Loucy (cell line): ENCODE measurements around the gene ELL2.

Experiments used
- H2AFZ ChIP-seq: fragments of 200-600 bp; sonication (generic); 2 replicates; pipeline ENCODE4 v1.6.0; 2016; ENCODE audit warnings: antibody characterized with exemption, mild to moderate bottlenecking, low read length, moderate library complexity
- H3F3A ChIP-seq: fragments of 200-600 bp; 2 replicates; pipeline ENCODE4 v1.6.0; 2016; ENCODE audit warnings: antibody characterized with exemption, low read depth, mild to moderate bottlenecking
- H3K27me3 ChIP-seq: fragments of 200-600 bp; sonication (generic); 2 replicates; pipeline ENCODE4 v1.6.1; 2014; ENCODE audit warnings: low read length, mild to moderate bottlenecking; ENCODE audit not compliant: insufficient read depth, poor library complexity, severe bottlenecking
- H3K36me3 ChIP-seq: fragments of 200-600 bp; sonication (generic); 2 replicates; pipeline ENCODE4 v1.6.1; 2016; ENCODE audit warnings: low read length; ENCODE audit not compliant: insufficient read depth
- H3K4me1 ChIP-seq: fragments of 200-600 bp; sonication (generic); 2 replicates; pipeline ENCODE4 v1.5.1; 2014; ENCODE audit warnings: low read length, mild to moderate bottlenecking; ENCODE audit not compliant: insufficient read depth, poor library complexity, severe bottlenecking
- H3K4me2 ChIP-seq: fragments of 200-600 bp; sonication (generic); 2 replicates; pipeline ENCODE4 v1.6.0; 2014; ENCODE audit warnings: antibody characterized with exemption, low read length, low read depth, mild to moderate bottlenecking; ENCODE audit not compliant: poor library complexity, severe bottlenecking
- H3K4me3 ChIP-seq: fragments of 200-600 bp; sonication (generic); 2 replicates; pipeline ENCODE4 v1.5.1; 2014; ENCODE audit warnings: low read length, mild to moderate bottlenecking, mixed read lengths; ENCODE audit not compliant: poor library complexity, severe bottlenecking
- H3K79me2 ChIP-seq: fragments of 200-600 bp; sonication (generic); 2 replicates; pipeline ENCODE4 v1.6.1; 2014; ENCODE audit warnings: low read length; ENCODE audit not compliant: insufficient read depth
- H3K9ac ChIP-seq: fragments of 200-600 bp; sonication (generic); 2 replicates; pipeline ENCODE4 v1.6.0; 2014; ENCODE audit warnings: mild to moderate bottlenecking, low read depth, low read length, moderate library complexity; ENCODE audit not compliant: poor library complexity, severe bottlenecking
- H3K9me2 ChIP-seq: fragments of 200-600 bp; sonication (generic); replicated peaks from 2 replicates; pipeline ENCODE4 v1.6.1; 2016; ENCODE audit warnings: low read depth, low read length, mixed read lengths
- H3K9me3 ChIP-seq: fragments of 200-600 bp; sonication (generic); 2 replicates; pipeline ENCODE4 v1.6.1; 2014; ENCODE audit warnings: mild to moderate bottlenecking, antibody characterized with exemption, low read length, low read depth; ENCODE audit not compliant: insufficient read depth
- H4K20me1 ChIP-seq: fragments of 200-600 bp; sonication (generic); 2 replicates; pipeline ENCODE4 v1.6.0; 2014; ENCODE audit warnings: antibody characterized with exemption, low read length, mild to moderate bottlenecking; ENCODE audit not compliant: insufficient read depth, poor library complexity, severe bottlenecking
- CTCF ChIP-seq: fragments of 200-600 bp; sonication (generic); conservative IDR thresholded peaks from 2 replicates; pipeline ENCODE4 v1.5.1; 2014; ENCODE audit warnings: mild to moderate bottlenecking, antibody characterized with exemption, low read length
- EZH2phosphoT487 ChIP-seq: fragments of 200-600 bp; IDR thresholded peaks from 2 replicates; pipeline ENCODE4 v1.6.1; 2018; ENCODE audit warnings: antibody characterized with exemption, mild to moderate bottlenecking, moderate library complexity, borderline replicate concordance

Gene ELL2

GRCh38 chr5:95946451-95946850, 15.2 kb downstream of the ELL2 start:
- no peak overlapping the region for H3K4me3 ChIP-seq
- H3K9ac ChIP-seq, result no peak overlapping the region
- H3K9me3 ChIP-seq, result no peaks in the 10 kb centered on the region
- no peaks in the 10 kb centered on the region for H3F3A ChIP-seq
- H3K4me1 ChIP-seq, result peaks cover 28% of the 10 kb centered on the region
- H4K20me1 ChIP-seq, result no peaks in the 10 kb centered on the region
- TF ChIP-seq EZH2phosphoT487 (no peak), CTCF (no peak)
- H3K36me3 ChIP-seq, result no peaks in the 10 kb centered on the region
- H3K9me2 ChIP-seq, result no peaks in the 10 kb centered on the region
- no peak overlapping the region for H3K4me2 ChIP-seq
- H3K27me3 ChIP-seq, result no peaks in the 10 kb centered on the region
- H2AFZ ChIP-seq, result no peak overlapping the region
- H3K79me2 ChIP-seq, result 0 out of 2 replicates have a peak, but pooled peaks cover 1% of the 10 kb centered on the region

- Histone ChIP-seq H3K27me3 (no peaks in the 10 kb centered on the region), H3K4me3 (no peak overlapping the region), H3F3A (no peaks in the 10 kb centered on the region), H3K4me2 (no peak overlapping the region), H4K20me1 (no peaks in the 10 kb centered on the region), H3K9me2 (no peaks in the 10 kb centered on the region), H3K9ac (no peak overlapping the region), H2AFZ (no peak overlapping the region), H3K4me1 (peaks cover 11% of the 10 kb centered on the region), H3K9me3 (no peaks in the 10 kb centered on the region), H3K79me2 (no peaks in the 10 kb centered on the region), H3K36me3 (no peaks in the 10 kb centered on the region)
- no peak for TF ChIP-seq CTCF
- no peak for TF ChIP-seq EZH2phosphoT487
Observed at GRCh38 chr5:95942968-95943367, 18.7 kb downstream of the ELL2 start.

- Histone ChIP-seq H3K4me2 (no peak overlapping the region), H3F3A (no peaks in the 10 kb centered on the region), H3K9me2 (no peaks in the 10 kb centered on the region), H4K20me1 (no peaks in the 10 kb centered on the region), H2AFZ (no peak overlapping the region), H3K4me3 (no peak overlapping the region), H3K9ac (no peak overlapping the region), H3K27me3 (no peaks in the 10 kb centered on the region), H3K9me3 (no peaks in the 10 kb centered on the region), H3K79me2 (no peaks in the 10 kb centered on the region), H3K36me3 (no peaks in the 10 kb centered on the region), H3K4me1 (peaks cover 11% of the 10 kb centered on the region)
- TF ChIP-seq CTCF (no peak), EZH2phosphoT487 (no peak)
Observed at GRCh38 chr5:95942414-95942813, 19.2 kb downstream of the ELL2 start.
